HepG2 (cell line): ENCODE data around the gene NAB2. TPM values are rescaled to one million over a fixed set of nuclear protein-coding genes. Genes with fewer than 3 reads are reported as not detected.
A peak's percentile ranks its signal among the peaks of the same experiment; 100 is the strongest.

Source experiments
- ATAC-seq: fragments of 200-7000 bp; cut with Tn5 transposase; 3 replicates; pipeline ENCODE4 v1.9.1; 2020; ENCODE audit warnings: mild to moderate bottlenecking, moderate library complexity
- BruUV-seq: library from RNA; stranded (reverse); fragments of 400-500 nt; replicated peaks from 2 replicates; lab custom pipeline; 2021; lab: Mats Ljungman, UMichigan
- CTCF ChIA-PET: fragments of 300-600 bp; formaldehyde crosslinking; extraction: SDS; loops from one replicate; lab custom pipeline; 2021; ENCODE audit warnings: low total read pairs, inconsistent platforms, low intra/inter-chr PET ratio; lab: Yijun Ruan, JAX
- POLR2A ChIA-PET: fragments of 350-600 bp; sonication (Branson Sonifier 250); formaldehyde crosslinking; loops from one replicate; lab custom pipeline; 2020; ENCODE audit warnings: antibody characterized with exemption, inconsistent platforms; lab: Yijun Ruan, JAX
- DNase-seq: peaks from one replicate; pipeline ENCODE4 v3.0.0-alpha.2; 2015; ENCODE audit warnings: low spot score
- FAIRE-seq: peaks from 3 replicates; lab custom pipeline; 2011; peaks lifted over from hg19 to GRCh38; lab: Jason Lieb, UNC
- H2AFZ ChIP-seq: one replicate; pipeline ENCODE4 v1.6.1; 2011; ENCODE audit warnings: low read length, inconsistent platforms
- H3K27ac ChIP-seq: fragments of 300-600 bp; 3 replicates; pipeline ENCODE4 v1.8.0; 2011; ENCODE audit warnings: mixed run types, mild to moderate bottlenecking, mixed read lengths, low read length, inconsistent platforms; ENCODE audit not compliant: insufficient read depth; ENCODE audit errors: extremely low read length
- H3K27me3 ChIP-seq, 2 experiments: fragments of 200-600 bp in 1 of 2; 2 replicates in 1 of 2; 3 replicates in 1 of 2; pipeline versions ENCODE4 v1.6.0 to v1.8.0; 2011; ENCODE audit warnings: low read length in 2 of 2, mild to moderate bottlenecking in 2 of 2, moderate library complexity in 2 of 2, inconsistent platforms in 1 of 2; ENCODE audit not compliant: insufficient read depth in 2 of 2, control insufficient read depth in 1 of 2
- H3K36me3 ChIP-seq, 2 experiments: fragments of 200-600 bp in 1 of 2; replicated peaks in 1 of 2; 2 replicates in 1 of 2; 3 replicates in 1 of 2; pipeline versions ENCODE4 v1.5.1 to v1.8.0; 2011; ENCODE audit warnings: low read length in 2 of 2, inconsistent platforms in 1 of 2; ENCODE audit not compliant: insufficient read depth in 2 of 2, control insufficient read depth in 1 of 2
- H3K4me1 ChIP-seq: 2 replicates; pipeline ENCODE4 v1.5.1; 2012; ENCODE audit warnings: low read length, inconsistent platforms; ENCODE audit not compliant: insufficient read depth
- H3K4me2 ChIP-seq: 2 replicates; pipeline ENCODE4 v1.6.0; 2011; ENCODE audit warnings: low read depth, low read length, inconsistent platforms
- H3K4me3 ChIP-seq, 3 experiments: fragments of 200-600 bp in 1 of 3; sonication (generic), shearing (Covaris generic) in 1 of 3; replicated peaks in 1 of 3; 2 replicates each; pipeline ENCODE4 v1.5.1; 2011 to 2016; ENCODE audit warnings: low read length in 3 of 3, inconsistent platforms in 2 of 3, low read depth in 2 of 3, mild to moderate bottlenecking in 2 of 3, control low read depth in 1 of 3, mixed read lengths in 1 of 3; ENCODE audit not compliant: insufficient read depth in 1 of 3
- H3K79me2 ChIP-seq: one replicate; pipeline ENCODE4 v1.6.1; 2011; ENCODE audit warnings: low read length, inconsistent platforms; ENCODE audit not compliant: insufficient read depth
- H3K9ac ChIP-seq: 2 replicates; pipeline ENCODE4 v1.6.0; 2011; ENCODE audit warnings: mild to moderate bottlenecking, low read depth, low read length, inconsistent platforms; ENCODE audit not compliant: insufficient read depth
- H3K9me3 ChIP-seq: 2 replicates; pipeline ENCODE4 v1.5.1; 2012; ENCODE audit warnings: mild to moderate bottlenecking, low read length
- H4K20me1 ChIP-seq: 2 replicates; pipeline ENCODE4 v1.6.0; 2011; ENCODE audit warnings: inconsistent platforms, mild to moderate bottlenecking, low read length, moderate library complexity; ENCODE audit not compliant: insufficient read depth
- CAMTA2 ChIP-seq: sonication (generic); formaldehyde crosslinking; IDR thresholded peaks from 2 replicates; pipeline ENCODE4 v1.4.0; 2020; ENCODE audit warnings: mild to moderate bottlenecking, missing genetic modification reagents, borderline replicate concordance
- PCBP1 ChIP-seq: fragments of 200-400 bp; formaldehyde crosslinking; IDR thresholded peaks from 2 replicates; pipeline ENCODE4 v1.6.1; 2017; ENCODE audit warnings: mild to moderate bottlenecking, low read depth, low read length, borderline replicate concordance
- ZFP82 ChIP-seq: sonication (generic); formaldehyde crosslinking; IDR thresholded peaks from 2 replicates; pipeline ENCODE4 v1.5.1; 2020; ENCODE audit warnings: mild to moderate bottlenecking, missing genetic modification reagents, borderline replicate concordance
- WGBS: methylation state at CpG from one replicate; pipeline ENCODE4 v1.1.6; 2017; ENCODE audit warnings: low lambda C conversion rate; 5-methylcytosine and 5-hydroxymethylcytosine counted together
- in situ Hi-C: cut with HindIII; loops from 2 replicates; pipeline ENCODE4 v1.10.0; 2017; ENCODE audit warnings: low pct_unique_long_range_greater_than_20kb; ENCODE audit not compliant: extremely low pct_ligation_motif_present
- intact Hi-C: fragments of 100-400 bp; cut with micrococcal nuclease; formaldehyde crosslinking; loops from one replicate; pipeline ENCODE4 v1.10.0; 2022; ENCODE audit not compliant: unreplicated experiment
- polyA plus RNA-seq, 8 experiments: library from polyadenylated mRNA; depleted of rRNA in 3 of 8; stranded (reverse) in 7 of 8; unstranded in 1 of 8; fragments of >200 nt; fragmentation: Illumina TruSeq in 4 of 8; extraction: Trizol in 4 of 8; gene quantifications; 2 replicates each; pipeline versions ENCODE4 v1.2.1 to v1.2.3, GENCODE V29; 2011 to 2016; ENCODE audit warnings: low read depth in 4 of 8, missing spikeins in 1 of 8, mixed read lengths in 1 of 8; ENCODE audit not compliant: insufficient read depth in 1 of 8
- total RNA-seq, 5 experiments: library from RNA; depleted of rRNA; stranded (reverse); fragments of >200 nt; fragmentation: Illumina TruSeq; extraction: Trizol; gene quantifications; 2 replicates each; pipeline ENCODE4 v1.2.3, GENCODE V29; 2016; ENCODE audit warnings: low read depth in 1 of 5
- TF ChIP-seq, protein P1 (sequence below): sonication (generic); formaldehyde crosslinking; IDR thresholded peaks from 2 replicates; pipeline ENCODE4 v1.5.0; 2020; ENCODE audit warnings: mild to moderate bottlenecking, missing genetic modification reagents, borderline replicate concordance

NAB2 gene
- total and polyA plus RNA-seq, 2 of the 13 experiments (the other 11 are each of a cell fraction or from before 2014, with no cell fraction given): 11.7 to 12.9 TPM

GRCh38 chr12:57092876-57093414, 4.0 kb downstream of the NAB2 start:
- Histone ChIP-seq H3K27ac (no peak overlapping the region), H3K4me2 (no peak overlapping the region), H3K36me3 (peaks cover 11 to 37% of the 10 kb centered on the region in 2 experiments; a peak in 4 of 5 replicates), H2AFZ (no peak overlapping the region), H3K9ac (no peak overlapping the region), H3K4me1 (peaks cover 37% of the 10 kb centered on the region), H3K27me3 (no peaks in the 10 kb centered on the region; a peak in 1 of 5 replicates), H3K79me2 (peaks cover 15% of the 10 kb centered on the region), H3K4me3 (no peak overlapping the region), H3K9me3 (no peaks in the 10 kb centered on the region)
- ATAC-seq (no peak), DNase-seq (no peak), FAIRE-seq (no peak)
- ChIA-PET CTCF (interaction anchor here (1.2 to 1.4 kb wide), 2 partner anchors 20 to 23 kb away, joined by 5 to 11 read pairs; no protein-coding TSS in a partner anchor), POLR2A (interaction anchor here (1.2 to 13.5 kb wide), 5 partner anchors 9 to 137 kb away, joined by 4 to 309 read pairs (median 10); partner anchors contain the start of genes NEMP1, SHMT2 and STAT6)
- 98% methylated on average over 3 of the region's 4 CpGs for WGBS
- intact Hi-C loops: loop anchor here (1.0 to 2.0 kb wide), 2 partner anchors 14 to 24 kb away; partner anchors contain the start of gene NEMP1
- no TSS peak for BruUV-seq
- no peak for TF ChIP-seq CAMTA2
- TF ChIP-seq, protein P1, sequence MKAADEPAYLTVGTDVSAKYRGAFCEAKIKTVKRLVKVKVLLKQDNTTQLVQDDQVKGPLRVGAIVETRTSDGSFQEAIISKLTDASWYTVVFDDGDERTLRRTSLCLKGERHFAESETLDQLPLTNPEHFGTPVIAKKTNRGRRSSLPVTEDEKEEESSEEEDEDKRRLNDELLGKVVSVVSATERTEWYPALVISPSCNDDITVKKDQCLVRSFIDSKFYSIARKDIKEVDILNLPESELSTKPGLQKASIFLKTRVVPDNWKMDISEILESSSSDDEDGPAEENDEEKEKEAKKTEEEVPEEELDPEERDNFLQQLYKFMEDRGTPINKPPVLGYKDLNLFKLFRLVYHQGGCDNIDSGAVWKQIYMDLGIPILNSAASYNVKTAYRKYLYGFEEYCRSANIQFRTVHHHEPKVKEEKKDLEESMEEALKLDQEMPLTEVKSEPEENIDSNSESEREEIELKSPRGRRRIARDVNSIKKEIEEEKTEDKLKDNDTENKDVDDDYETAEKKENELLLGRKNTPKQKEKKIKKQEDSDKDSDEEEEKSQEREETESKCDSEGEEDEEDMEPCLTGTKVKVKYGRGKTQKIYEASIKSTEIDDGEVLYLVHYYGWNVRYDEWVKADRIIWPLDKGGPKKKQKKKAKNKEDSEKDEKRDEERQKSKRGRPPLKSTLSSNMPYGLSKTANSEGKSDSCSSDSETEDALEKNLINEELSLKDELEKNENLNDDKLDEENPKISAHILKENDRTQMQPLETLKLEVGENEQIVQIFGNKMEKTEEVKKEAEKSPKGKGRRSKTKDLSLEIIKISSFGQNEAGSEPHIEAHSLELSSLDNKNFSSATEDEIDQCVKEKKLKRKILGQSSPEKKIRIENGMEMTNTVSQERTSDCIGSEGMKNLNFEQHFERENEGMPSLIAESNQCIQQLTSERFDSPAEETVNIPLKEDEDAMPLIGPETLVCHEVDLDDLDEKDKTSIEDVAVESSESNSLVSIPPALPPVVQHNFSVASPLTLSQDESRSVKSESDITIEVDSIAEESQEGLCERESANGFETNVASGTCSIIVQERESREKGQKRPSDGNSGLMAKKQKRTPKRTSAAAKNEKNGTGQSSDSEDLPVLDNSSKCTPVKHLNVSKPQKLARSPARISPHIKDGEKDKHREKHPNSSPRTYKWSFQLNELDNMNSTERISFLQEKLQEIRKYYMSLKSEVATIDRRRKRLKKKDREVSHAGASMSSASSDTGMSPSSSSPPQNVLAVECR: peak; percentile 42; the same call in 1 of the 2 replicates
- TF ChIP-seq ZFP82 (CRISPR knock-in tag): no peak
- TF ChIP-seq PCBP1: 0 out of 2 replicates have a peak, but pooled peaks have one; percentile 73
- TF ChIP-seq, all 625 proteins: peak for 2
- in situ Hi-C loops: no loop called here
- 0 out of 2 replicates have a peak, but pooled peaks cover 6% of the 10 kb centered on the region for H4K20me1 ChIP-seq
